GM21381 (cell line): Measurements from ENCODE around the gene CCNL2.

ENCODE experiments used
- ATAC-seq: cut with Tn5 transposase; IDR thresholded peaks from one replicate; pipeline ENCODE4 v1.9.1; 2021; ENCODE audit warnings: mild to moderate bottlenecking, moderate library complexity; ENCODE audit not compliant: unreplicated experiment

The CCNL2 gene

GRCh38 chr1:1345384-1345783 lies 53.8 kb downstream of the CCNL2 start:
- no peak for ATAC-seq

GRCh38 chr1:1344655-1345361 lies 54.3 kb downstream of the CCNL2 start:
- no peak for ATAC-seq

- ATAC-seq, result no peak
These were observed 55.2 kb downstream of the CCNL2 start for GRCh38 chr1:1343811-1344421.

- no peak for ATAC-seq
These were observed 56.5 kb downstream of the CCNL2 start for GRCh38 chr1:1342584-1343115.

- ATAC-seq, result no peak
These were observed 57.0 kb downstream of the CCNL2 start for GRCh38 chr1:1342061-1342562.

DNA sequence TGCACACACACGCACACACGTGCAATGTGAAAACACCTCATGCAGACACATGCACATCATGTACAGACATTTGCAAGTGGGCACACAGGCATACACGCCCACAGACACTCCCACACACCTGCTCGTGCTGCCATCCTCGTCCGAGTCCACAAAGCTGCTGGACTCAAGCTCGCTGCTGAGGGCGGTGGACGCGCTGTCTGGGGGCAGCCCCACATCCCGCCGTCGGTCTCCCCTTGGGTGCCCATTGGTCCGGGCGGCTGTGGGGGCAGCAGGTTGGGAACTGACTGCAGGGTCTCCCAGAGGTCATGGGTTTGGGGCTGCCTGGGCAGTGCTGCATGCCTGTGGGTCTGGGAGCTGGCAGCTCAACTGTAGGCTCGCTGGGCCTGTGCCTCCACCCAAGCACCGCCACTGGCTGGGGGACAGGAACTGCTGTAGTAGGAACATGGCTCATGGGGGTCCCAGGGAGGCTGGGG lies 57.5 kb downstream of the CCNL2 start:
- ATAC-seq, result no peak

DNA sequence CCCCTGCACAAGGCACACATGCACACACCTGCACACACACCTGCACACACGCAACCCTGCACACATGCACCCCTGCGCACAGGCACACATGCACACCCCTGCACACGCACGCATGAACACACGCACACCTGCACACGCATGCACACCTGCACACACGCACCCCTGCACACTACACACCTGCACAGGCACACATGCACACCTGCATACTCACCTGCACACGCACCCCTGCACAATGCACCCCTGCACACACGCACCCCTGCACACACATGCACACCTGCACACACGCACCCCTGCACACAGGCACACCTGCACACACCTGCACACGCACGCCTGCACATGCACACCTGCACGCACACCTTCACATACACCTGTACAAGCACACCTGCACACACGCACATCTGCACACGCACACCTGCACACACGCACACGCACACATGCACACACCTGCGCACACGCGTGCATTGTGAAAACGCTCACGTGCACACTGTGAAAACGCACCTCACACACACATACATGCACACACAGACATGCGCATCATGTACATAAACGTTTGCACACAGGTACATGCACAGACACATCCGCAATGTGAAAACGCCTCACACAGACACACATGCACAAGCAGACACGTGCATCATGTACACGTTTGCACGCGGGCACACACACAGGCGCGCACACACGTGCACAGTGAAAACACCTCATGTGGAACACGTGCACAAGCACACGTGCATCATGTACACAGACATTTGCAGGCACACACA lies 58.2 kb downstream of the CCNL2 start:
- no peak for ATAC-seq

GRCh38 chr1:1340185-1340584 lies 59.0 kb downstream of the CCNL2 start:
- no peak for ATAC-seq

DNA sequence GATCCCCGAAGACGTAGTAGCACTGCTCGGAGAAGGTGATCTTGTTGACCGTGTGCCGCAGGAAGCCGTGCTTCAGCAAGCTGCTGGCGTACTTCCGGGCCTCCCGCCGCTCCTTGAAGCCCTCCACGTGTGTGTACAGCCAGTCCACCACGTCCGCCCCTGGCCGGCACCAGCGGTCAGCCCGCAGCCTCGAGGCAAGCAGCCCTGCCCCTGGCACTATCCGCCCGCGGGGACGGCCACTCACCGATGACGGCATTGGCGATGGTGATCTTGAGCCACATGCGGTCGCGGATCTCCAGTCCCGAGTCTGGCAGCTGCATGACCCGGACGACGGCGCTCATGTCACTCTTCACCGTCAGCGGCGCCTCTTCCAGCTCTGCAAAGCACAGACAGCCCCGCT lies 60.9 kb downstream of the CCNL2 start:
- no peak for ATAC-seq

DNA sequence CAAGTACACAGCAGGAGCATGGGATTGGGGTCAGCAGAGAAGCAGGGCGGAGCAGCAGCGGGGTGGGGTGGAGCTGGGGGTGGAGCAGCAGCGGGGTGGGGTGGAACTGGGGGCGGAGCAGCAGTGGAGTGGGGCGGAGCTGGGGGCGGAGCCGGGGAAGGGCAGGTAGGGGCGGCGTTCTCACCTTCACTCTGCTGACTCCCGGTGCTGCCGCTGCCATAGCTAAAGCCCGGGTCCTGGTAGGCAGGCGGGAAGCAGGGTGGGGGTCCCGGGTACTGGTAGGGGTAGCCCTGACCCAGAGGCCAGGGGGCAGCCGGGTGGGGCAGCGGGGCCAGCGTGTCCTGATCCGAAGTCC lies 61.4 kb downstream of the CCNL2 start:
- no peak for ATAC-seq

DNA sequence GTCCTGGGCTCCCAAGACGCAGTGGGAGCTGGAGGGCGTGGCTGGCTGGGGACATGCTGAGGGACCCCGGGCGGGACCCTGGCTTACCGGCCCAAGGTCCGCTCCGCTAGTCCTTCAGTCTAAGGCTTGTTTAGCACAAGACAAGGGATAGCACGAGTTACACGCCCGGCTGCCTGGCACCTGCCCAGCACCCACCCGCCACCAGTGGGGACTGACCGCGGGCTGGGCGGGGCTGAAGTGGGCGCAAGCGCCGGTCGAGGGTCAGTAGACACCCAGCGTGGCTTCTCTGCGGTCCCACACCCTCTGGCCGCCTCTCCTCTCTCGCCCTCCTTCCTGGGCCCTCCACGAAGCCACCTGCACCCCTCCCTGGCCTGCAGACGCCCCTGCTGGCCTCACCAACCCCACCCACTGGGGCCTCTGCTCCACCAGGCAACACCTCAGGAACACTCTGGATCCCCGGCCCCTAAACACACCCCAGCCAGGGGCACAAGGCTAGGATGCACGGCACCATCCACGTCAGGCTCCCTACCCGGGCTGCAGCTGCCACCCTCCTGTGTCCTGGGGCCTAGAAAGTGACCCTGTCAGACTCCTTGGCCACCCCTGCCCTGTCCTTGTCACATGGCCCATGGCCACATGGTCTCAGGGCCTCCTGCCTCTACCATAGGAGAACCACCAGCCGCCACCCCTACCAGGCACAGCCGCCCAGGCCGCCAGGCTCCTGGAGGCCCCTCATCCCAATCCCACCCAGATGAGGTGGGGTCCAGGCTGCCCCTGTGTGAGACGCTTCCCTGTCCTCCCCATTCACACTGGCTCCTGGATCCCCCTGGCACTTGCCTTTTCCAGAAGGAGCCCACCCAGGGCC lies 62.0 kb downstream of the CCNL2 start:
- no peak for ATAC-seq

- no peak for ATAC-seq
These were observed 62.7 kb downstream of the CCNL2 start for GRCh38 chr1:1336446-1336845.

DNA sequence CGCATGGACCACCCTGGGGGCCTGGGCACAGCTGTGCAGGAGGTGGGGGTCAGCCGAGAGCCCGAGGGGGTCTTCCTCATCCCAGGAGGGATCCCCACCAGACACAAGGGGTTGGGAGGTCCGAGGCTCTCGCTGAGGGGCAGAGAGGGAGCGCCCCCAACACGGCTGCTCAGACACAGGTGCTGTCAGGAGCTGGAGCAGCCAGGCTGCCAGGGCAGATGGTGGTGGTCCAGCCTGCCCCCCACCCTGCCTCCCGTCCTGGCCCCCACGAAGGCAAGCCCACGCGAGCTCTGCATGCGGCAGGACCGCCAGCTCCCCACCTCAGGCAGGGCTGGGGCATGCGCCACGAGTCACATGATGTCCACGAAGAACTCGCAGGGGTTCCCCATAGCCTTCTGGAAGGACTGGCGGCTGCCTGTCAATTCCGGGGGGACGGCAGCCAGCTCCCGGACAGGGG lies 63.3 kb downstream of the CCNL2 start:
- ATAC-seq, result no peak
